HepG2 (cell line): ENCODE measurements around the gene CIB2. TPM values are rescaled to one million over a fixed set of nuclear protein-coding genes. Genes with fewer than 3 reads are reported as not detected.

ENCODE experiments used
- BRD4 ChIP-seq: sonication (generic); formaldehyde crosslinking; IDR thresholded peaks from 2 replicates; pipeline ENCODE4 v1.4.0; 2020; ENCODE audit warnings: missing genetic modification reagents
- FOXM1 ChIP-seq: sonication (generic); formaldehyde crosslinking; IDR thresholded peaks from 2 replicates; pipeline ENCODE4 v1.5.0; 2020; ENCODE audit warnings: missing genetic modification reagents
- FOXO1 ChIP-seq: sonication (generic); formaldehyde crosslinking; IDR thresholded peaks from 2 replicates; pipeline ENCODE4 v1.4.0; 2020; ENCODE audit warnings: missing genetic modification reagents
- GFI1 ChIP-seq: sonication (generic); formaldehyde crosslinking; IDR thresholded peaks from 2 replicates; pipeline ENCODE4 v1.5.0; 2020; ENCODE audit warnings: missing genetic modification reagents, mild to moderate bottlenecking, borderline replicate concordance
- HOXA3 ChIP-seq: sonication (generic); formaldehyde crosslinking; IDR thresholded peaks from 2 replicates; pipeline ENCODE4 v1.5.0; 2020; ENCODE audit warnings: missing genetic modification reagents
- KMT2B ChIP-seq: IDR thresholded peaks from 2 replicates; pipeline ENCODE4 v1.6.1; 2016; ENCODE audit warnings: missing genetic modification reagents, missing compliant biosample characterization
- MAFF ChIP-seq: IDR thresholded peaks from 2 replicates; pipeline ENCODE4 v1.6.1; 2011; ENCODE audit warnings: low read depth, low read length, improper control_type of control experiment
- MEF2D ChIP-seq: sonication (generic); formaldehyde crosslinking; IDR thresholded peaks from 2 replicates; pipeline ENCODE4 v1.5.1; 2020; ENCODE audit warnings: mild to moderate bottlenecking, missing genetic modification reagents
- RBAK ChIP-seq: sonication (generic); formaldehyde crosslinking; IDR thresholded peaks from 2 replicates; pipeline ENCODE4 v1.5.1; 2020; ENCODE audit warnings: mild to moderate bottlenecking, missing genetic modification reagents
- SALL2 ChIP-seq: sonication (generic); formaldehyde crosslinking; IDR thresholded peaks from 2 replicates; pipeline ENCODE4 v1.8.1; 2023; ENCODE audit warnings: mild to moderate bottlenecking, missing genetic modification reagents, inconsistent platforms
- SPEN ChIP-seq: sonication (generic); formaldehyde crosslinking; IDR thresholded peaks from 2 replicates; pipeline ENCODE4 v1.5.1; 2020; ENCODE audit warnings: low read depth, mild to moderate bottlenecking, missing genetic modification reagents
- THAP11 ChIP-seq: IDR thresholded peaks from 2 replicates; pipeline ENCODE4 v1.6.1; 2016; ENCODE audit warnings: missing biosample characterization, missing genetic modification reagents
- ZNF468 ChIP-seq: sonication (generic); formaldehyde crosslinking; IDR thresholded peaks from 2 replicates; pipeline ENCODE4 v1.8.0; 2022; ENCODE audit warnings: mild to moderate bottlenecking, moderate library complexity, missing genetic modification reagents
- ZNF674 ChIP-seq: sonication (generic); formaldehyde crosslinking; IDR thresholded peaks from 2 replicates; pipeline ENCODE4 v1.5.0; 2020; ENCODE audit warnings: low read depth, mild to moderate bottlenecking, missing genetic modification reagents
- ZNF709 ChIP-seq: sonication (generic); formaldehyde crosslinking; IDR thresholded peaks from 2 replicates; pipeline ENCODE4 v1.5.0; 2020; ENCODE audit warnings: mild to moderate bottlenecking, missing genetic modification reagents
- ZNF766 ChIP-seq: sonication (generic); formaldehyde crosslinking; IDR thresholded peaks from 2 replicates; pipeline ENCODE4 v1.5.0; 2020; ENCODE audit warnings: missing genetic modification reagents, borderline replicate concordance
- polyA plus RNA-seq, 8 experiments: library from polyadenylated mRNA; depleted of rRNA in 3 of 8; stranded (reverse) in 7 of 8; unstranded in 1 of 8; fragments of >200 nt; fragmentation: Illumina TruSeq in 4 of 8; extraction: Trizol in 4 of 8; gene quantifications; 2 replicates each; pipeline versions ENCODE4 v1.2.1 to v1.2.3, GENCODE V29; 2011 to 2016; ENCODE audit warnings: low read depth in 4 of 8, missing spikeins in 1 of 8, mixed read lengths in 1 of 8; ENCODE audit not compliant: insufficient read depth in 1 of 8
- total RNA-seq, 5 experiments: library from RNA; depleted of rRNA; stranded (reverse); fragments of >200 nt; fragmentation: Illumina TruSeq; extraction: Trizol; gene quantifications; 2 replicates each; pipeline ENCODE4 v1.2.3, GENCODE V29; 2016; ENCODE audit warnings: low read depth in 1 of 5
- TF ChIP-seq, protein P1 (sequence below): sonication (generic); formaldehyde crosslinking; conservative IDR thresholded peaks from 2 replicates; pipeline ENCODE4 v1.4.0; 2020; ENCODE audit warnings: mild to moderate bottlenecking, missing genetic modification reagents, moderate library complexity
- TF ChIP-seq, protein P2 (sequence below): IDR thresholded peaks from 2 replicates; pipeline ENCODE4 v1.4.0; 2020; ENCODE audit warnings: mild to moderate bottlenecking, missing genetic modification reagents
- TF ChIP-seq, protein P3 (sequence below): sonication (generic); formaldehyde crosslinking; IDR thresholded peaks from 2 replicates; pipeline ENCODE4 v1.8.1; 2023; ENCODE audit warnings: mild to moderate bottlenecking, missing genetic modification reagents
- TF ChIP-seq, protein P4 (sequence below): sonication (generic); formaldehyde crosslinking; IDR thresholded peaks from 2 replicates; pipeline ENCODE4 v1.9.0; 2021; ENCODE audit warnings: missing genetic modification reagents, borderline replicate concordance

CIB2 gene
- total and polyA plus RNA-seq, 2 of the 13 experiments (the other 11 are each of a cell fraction or from before 2014, with no cell fraction given): 1.4 to 1.5 TPM

DNA sequence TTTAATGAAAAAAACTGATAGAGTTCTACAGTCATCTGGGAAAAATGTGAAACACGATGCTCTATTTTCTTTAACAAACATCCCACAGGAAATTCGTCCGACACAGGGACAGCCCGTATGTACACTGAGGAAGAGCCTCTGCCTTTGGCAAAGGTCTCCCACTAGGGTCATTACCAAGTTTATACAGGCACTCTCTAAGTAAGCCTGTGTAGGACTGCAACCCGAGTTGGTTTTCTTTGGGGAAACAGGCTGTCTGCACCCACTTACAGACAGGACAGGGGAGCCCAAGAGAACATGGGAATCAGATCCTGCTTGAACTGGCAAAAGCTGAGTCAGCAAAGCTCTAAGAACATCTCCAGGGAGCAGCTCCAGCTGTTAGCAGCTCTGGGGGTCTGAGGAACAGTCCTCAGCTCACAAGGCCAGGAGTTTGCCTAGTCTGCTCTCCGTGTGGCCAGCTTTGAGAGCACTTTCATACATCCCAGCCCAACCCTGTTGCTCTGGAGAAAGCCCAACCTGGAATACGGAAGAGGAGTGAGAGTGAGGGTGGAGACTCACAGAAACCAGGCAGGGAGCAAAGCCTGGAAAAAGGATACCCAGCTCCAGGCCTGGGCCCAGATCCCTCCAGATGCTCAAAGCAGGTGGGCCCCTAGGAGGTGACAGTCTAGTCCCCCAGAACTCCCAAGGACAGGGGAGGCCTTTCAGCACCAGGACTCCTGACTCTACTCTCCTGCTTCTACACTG lies 55.6 kb downstream of the CIB2 start (continued):
- TF ChIP-seq, protein P1, sequence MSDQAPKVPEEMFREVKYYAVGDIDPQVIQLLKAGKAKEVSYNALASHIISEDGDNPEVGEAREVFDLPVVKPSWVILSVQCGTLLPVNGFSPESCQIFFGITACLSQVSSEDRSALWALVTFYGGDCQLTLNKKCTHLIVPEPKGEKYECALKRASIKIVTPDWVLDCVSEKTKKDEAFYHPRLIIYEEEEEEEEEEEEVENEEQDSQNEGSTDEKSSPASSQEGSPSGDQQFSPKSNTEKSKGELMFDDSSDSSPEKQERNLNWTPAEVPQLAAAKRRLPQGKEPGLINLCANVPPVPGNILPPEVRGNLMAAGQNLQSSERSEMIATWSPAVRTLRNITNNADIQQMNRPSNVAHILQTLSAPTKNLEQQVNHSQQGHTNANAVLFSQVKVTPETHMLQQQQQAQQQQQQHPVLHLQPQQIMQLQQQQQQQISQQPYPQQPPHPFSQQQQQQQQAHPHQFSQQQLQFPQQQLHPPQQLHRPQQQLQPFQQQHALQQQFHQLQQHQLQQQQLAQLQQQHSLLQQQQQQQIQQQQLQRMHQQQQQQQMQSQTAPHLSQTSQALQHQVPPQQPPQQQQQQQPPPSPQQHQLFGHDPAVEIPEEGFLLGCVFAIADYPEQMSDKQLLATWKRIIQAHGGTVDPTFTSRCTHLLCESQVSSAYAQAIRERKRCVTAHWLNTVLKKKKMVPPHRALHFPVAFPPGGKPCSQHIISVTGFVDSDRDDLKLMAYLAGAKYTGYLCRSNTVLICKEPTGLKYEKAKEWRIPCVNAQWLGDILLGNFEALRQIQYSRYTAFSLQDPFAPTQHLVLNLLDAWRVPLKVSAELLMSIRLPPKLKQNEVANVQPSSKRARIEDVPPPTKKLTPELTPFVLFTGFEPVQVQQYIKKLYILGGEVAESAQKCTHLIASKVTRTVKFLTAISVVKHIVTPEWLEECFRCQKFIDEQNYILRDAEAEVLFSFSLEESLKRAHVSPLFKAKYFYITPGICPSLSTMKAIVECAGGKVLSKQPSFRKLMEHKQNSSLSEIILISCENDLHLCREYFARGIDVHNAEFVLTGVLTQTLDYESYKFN (CRISPR knock-in tag): no peak
- TF ChIP-seq SALL2 (CRISPR knock-in tag) (no peak), BRD4 (no peak), HOXA3 (no peak; the same call in 1 of the 2 replicates), RBAK (CRISPR knock-in tag) (no peak), ZNF468 (CRISPR knock-in tag) (no peak), ZNF674 (CRISPR knock-in tag) (no peak), FOXO1 (CRISPR knock-in tag) (no peak), GFI1 (CRISPR knock-in tag) (no peak), ZNF709 (CRISPR knock-in tag) (no peak), SPEN (CRISPR knock-in tag) (no peak), KMT2B (CRISPR knock-in tag) (no peak), FOXM1 (CRISPR knock-in tag) (no peak), MEF2D (CRISPR knock-in tag) (no peak), ZNF766 (CRISPR knock-in tag) (no peak), MAFF (peak; percentile 97), THAP11 (peak; percentile 50; the same call in 1 of the 2 replicates)
- TF ChIP-seq, protein P2, sequence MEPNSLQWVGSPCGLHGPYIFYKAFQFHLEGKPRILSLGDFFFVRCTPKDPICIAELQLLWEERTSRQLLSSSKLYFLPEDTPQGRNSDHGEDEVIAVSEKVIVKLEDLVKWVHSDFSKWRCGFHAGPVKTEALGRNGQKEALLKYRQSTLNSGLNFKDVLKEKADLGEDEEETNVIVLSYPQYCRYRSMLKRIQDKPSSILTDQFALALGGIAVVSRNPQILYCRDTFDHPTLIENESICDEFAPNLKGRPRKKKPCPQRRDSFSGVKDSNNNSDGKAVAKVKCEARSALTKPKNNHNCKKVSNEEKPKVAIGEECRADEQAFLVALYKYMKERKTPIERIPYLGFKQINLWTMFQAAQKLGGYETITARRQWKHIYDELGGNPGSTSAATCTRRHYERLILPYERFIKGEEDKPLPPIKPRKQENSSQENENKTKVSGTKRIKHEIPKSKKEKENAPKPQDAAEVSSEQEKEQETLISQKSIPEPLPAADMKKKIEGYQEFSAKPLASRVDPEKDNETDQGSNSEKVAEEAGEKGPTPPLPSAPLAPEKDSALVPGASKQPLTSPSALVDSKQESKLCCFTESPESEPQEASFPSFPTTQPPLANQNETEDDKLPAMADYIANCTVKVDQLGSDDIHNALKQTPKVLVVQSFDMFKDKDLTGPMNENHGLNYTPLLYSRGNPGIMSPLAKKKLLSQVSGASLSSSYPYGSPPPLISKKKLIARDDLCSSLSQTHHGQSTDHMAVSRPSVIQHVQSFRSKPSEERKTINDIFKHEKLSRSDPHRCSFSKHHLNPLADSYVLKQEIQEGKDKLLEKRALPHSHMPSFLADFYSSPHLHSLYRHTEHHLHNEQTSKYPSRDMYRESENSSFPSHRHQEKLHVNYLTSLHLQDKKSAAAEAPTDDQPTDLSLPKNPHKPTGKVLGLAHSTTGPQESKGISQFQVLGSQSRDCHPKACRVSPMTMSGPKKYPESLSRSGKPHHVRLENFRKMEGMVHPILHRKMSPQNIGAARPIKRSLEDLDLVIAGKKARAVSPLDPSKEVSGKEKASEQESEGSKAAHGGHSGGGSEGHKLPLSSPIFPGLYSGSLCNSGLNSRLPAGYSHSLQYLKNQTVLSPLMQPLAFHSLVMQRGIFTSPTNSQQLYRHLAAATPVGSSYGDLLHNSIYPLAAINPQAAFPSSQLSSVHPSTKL (CRISPR knock-in tag): peak; percentile 38; the same call in 1 of the 2 replicates
- TF ChIP-seq, protein P3, sequence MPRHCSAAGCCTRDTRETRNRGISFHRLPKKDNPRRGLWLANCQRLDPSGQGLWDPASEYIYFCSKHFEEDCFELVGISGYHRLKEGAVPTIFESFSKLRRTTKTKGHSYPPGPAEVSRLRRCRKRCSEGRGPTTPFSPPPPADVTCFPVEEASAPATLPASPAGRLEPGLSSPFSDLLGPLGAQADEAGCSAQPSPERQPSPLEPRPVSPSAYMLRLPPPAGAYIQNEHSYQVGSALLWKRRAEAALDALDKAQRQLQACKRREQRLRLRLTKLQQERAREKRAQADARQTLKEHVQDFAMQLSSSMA (CRISPR knock-in tag): no peak
- TF ChIP-seq, protein P4, sequence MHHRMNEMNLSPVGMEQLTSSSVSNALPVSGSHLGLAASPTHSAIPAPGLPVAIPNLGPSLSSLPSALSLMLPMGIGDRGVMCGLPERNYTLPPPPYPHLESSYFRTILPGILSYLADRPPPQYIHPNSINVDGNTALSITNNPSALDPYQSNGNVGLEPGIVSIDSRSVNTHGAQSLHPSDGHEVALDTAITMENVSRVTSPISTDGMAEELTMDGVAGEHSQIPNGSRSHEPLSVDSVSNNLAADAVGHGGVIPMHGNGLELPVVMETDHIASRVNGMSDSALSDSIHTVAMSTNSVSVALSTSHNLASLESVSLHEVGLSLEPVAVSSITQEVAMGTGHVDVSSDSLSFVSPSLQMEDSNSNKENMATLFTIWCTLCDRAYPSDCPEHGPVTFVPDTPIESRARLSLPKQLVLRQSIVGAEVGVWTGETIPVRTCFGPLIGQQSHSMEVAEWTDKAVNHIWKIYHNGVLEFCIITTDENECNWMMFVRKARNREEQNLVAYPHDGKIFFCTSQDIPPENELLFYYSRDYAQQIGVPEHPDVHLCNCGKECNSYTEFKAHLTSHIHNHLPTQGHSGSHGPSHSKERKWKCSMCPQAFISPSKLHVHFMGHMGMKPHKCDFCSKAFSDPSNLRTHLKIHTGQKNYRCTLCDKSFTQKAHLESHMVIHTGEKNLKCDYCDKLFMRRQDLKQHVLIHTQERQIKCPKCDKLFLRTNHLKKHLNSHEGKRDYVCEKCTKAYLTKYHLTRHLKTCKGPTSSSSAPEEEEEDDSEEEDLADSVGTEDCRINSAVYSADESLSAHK (CRISPR knock-in tag): no peak
